HG02870 (cell line): Measurements from ENCODE around the gene ALDH1L1.

Experiments
- ATAC-seq: cut with Tn5 transposase; IDR thresholded peaks from one replicate; pipeline ENCODE4 v1.9.1; 2021; ENCODE audit warnings: mild to moderate bottlenecking, moderate library complexity; ENCODE audit not compliant: unreplicated experiment

Gene ALDH1L1

DNA sequence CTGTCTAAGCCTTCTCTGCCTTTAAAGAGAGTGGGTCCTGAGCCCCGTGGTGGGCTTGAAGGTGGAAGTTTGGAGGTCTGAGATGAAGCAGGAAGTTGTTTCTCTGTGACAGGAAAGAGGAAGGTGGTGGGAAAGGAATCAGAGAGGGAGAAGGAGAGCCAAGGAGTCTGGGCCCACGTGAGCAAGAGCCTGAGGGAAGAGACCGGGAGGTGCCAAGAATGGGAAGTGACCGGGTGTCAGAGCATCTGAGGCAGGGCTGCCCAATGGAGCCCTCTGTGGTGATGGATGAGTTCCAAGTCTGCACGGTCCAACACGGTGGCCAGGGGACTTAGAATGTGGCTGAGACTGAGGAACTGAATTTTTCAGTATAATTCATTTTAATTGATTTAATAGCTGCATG is 24.6 kb downstream of the ALDH1L1 start:
- ATAC-seq: no peak

DNA sequence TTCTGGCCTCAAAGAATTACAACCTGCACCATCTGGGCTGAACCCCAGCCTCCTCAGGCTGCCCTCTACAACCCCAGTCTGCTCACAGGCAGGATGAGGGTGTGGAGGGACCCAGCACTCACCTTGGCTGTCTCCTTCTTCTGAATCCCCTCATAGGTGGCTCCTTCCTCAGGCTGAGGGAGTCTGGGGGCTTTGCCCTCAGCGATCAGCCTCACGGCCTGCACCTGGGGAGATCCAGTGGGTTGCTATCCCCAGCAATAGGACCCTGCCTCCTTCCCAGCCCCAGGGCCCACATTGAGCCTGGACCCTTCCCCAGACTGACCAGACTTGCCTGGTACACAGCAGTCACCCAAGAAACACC is 25.1 kb downstream of the ALDH1L1 start:
- no peak for ATAC-seq

DNA sequence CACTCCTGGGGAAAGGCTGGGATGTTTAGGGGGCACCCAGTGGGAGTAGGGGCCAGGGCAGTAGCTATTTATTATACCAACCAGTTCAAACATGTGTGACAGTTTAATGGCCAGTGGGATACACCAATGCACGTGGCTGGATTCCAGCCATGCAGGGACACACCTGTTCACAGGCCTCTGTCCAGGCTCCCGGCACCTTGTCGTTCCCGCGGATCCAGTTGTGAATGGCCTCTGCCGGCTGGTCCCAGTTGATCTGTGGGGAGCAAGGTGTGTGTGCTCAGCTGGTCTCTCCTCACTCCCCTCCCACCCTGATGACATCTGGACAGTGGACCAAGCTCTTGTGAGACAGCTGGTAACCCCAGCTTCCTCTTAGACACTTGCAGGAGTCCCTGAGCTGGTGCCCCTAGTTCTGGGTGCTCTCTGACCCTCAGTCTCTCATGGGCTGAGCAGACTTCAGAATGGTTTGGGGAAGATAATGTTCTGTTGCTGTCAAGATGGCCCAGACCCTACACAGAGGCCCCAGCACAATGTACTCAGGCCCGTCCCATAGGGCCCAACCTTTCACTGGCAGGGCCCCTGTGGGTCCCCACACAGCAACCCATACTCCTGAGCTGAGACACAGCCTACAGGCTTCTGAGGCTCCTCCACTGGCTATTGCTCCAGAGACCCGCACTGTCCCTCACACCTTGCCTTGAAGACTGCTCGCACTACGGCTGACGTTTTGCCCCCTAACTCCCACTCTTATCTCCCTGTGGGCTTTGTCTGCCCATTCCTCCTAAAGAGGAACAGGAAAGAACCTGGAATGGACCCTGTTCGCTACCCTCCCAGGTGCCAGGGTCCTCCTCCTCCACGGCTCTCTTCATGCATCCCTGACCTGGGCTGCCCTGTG is 25.8 kb downstream of the ALDH1L1 start:
- no peak for ATAC-seq

DNA sequence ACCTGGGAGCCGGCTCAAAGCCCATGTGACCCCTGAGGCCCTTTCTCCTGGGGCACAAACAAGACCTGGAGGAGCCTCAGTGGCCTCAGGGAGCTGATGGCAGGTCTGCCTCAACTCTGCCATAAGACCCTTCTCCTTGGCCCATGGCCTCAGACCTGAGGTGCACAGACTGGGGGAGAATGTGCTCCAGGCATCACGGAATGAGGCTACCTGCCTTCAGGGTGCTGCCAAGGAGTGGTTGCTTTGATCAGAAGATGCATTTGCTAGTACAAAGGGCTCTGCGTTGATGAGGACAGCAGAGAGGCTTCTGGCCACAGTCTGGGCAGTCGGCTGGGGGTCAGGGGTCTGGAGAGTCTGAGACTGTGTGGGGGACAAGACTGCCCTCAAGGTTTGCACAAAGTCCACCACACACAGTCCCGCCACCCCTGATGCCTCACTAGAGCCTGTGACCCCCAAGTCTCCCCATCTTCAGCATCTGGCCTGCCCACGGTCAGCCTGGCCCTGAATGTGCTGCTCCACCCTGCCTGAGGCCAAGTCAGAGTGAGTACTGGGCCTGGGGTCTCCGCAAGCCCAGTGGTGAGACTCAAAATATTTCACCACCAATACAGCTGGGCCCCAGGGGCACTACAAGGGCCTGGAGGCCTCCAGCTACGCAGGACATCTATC is 26.6 kb downstream of the ALDH1L1 start:
- no peak for ATAC-seq

DNA sequence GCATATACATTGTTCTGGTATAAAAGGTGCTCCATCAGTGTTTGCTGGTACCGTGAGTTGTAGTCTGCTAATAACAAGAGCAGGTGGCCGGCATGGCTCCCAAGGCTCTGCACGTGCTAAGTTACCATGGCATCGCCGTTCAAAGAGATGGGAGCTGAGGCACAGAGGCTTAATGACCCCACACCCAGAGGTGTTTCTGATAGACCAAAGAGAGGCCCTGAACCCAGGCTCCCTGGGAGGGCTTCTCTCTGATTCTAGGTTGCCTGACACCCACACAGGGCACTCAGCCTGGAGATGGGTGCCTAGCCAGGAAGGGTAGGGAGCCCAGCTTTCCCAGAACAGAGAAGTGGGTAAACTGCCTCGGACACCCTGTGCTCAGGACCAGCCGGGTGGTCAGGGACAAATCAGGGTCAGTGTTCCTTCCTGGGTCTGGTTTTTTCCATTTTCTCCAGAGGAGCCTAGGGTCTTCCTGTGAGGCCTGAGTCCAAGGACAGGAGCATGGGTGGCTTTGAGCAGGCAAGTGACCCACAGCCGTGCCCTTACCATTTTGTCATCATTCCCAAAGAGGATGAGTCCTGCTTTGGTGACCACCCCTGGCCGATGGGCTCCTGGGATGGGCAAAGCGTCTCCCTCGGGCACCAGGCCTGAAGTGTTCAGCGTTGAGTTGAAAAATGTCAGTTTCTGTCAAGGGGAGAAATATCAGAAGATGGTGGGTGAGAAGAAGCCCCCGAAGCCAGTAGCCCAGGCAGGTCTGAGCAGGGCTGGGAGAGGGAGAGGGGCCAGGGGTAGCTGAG is 27.3 kb downstream of the ALDH1L1 start:
- ATAC-seq: no peak

DNA sequence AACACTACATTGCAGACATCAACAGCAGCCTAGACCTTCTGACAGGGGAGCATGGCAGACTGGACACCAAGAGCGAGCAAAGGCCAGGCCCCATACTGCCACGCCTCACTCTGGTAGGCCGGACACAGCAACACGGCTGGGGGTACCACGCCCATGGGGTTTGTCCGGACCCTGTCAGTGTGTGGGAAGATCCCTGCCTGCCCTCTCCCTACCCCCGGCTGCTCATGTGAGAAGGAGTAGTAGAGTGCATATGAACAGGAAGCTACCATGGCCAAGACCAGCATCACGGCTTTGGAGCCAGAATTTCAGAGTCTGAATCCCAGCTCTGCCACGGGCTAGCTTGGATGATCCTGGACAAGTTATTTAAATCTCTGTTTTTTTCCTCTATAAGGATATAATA is 27.9 kb downstream of the ALDH1L1 start:
- no peak for ATAC-seq

DNA sequence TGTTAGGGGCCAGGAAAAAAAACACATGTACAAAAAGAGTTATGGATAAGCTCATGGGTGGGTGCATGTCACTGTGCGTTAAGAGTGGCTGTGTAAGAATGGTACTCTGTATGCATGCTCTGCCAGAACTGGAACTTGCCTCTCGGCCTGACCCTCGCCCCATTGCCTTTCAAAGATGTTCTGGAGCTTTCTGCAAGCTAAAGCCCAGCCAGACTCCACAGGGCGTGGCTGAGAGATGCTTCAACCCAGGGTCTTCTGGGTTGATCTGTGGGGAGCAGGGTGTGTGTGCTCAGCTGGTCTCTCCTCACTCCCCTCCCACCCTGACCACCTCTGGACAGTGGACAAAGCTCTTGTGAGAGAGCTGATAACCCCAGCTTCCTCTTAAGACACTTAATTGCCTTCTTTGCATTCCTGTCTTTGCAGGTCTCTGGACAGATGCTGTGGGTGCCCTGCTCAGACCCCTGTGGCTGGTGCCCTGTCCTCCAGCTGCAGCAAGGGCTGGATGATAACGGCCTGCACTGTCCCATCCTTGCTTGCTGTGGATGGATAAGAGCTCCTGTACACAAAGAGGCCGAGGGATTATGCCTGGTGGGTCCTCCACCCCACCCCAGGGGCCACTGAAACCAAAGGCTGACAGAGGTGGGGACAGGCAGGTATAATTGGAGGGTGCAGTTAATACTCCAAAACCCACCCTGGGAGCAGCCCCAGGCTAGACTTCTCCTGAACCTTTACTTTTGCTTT is 28.7 kb downstream of the ALDH1L1 start:
- ATAC-seq: no peak

DNA sequence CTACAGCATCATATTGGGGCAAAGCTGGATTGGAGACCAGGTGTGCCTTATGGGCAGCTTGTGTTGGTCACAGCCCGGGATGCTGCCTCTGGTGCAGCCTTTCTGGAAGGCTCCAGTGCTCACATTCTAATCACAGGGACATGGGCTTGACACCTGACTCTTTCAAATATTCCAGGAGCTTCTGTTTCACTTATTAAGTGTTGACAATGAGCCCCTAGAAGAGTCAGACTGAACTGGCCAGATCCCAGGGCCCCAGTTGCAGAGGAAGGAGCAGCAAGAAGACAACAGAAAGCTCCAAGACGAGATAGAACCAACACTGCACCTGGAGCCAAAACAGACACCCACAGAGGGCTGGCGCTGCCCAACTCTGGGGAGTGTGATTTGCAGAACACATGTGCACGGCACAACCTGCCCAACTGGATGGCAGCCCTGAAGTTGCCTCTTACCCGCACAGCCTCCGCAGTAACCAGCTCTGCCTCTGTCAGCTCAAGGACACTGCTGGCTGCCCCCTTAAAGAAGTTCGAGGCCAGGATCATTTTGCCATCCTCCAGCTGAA is 30.3 kb downstream of the ALDH1L1 start:
- ATAC-seq: no peak

DNA sequence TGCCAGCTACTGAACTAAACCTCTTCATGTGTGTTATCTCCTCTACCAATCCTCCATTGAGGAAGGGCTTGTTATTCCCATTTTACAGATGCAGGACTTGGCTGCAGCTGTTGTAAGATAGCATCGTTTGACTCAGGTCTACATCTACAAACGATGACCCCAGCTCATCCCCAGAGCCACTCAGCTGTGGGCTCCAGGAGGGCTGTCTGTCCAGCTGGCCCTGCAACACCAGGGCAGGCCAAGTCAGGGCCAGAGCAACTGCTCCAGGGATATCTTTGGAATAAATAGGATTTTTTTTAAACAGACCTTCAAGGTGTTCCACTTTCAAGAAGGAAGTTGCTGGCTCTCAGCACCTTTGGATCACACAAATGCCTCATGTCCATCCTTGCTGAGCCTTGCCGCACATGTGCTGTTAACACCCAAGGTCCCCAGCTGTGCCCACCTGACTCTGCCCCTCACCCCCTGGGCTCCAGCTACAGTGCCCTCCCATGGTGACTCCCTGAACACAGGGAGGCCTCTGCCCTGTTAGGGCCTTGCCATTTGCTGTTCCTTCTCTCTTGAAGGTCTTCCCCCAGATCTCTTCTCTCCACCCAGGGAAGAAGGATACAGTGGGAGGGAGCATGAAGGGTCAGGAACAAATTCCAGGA is 31.0 kb downstream of the ALDH1L1 start:
- ATAC-seq: no peak

DNA sequence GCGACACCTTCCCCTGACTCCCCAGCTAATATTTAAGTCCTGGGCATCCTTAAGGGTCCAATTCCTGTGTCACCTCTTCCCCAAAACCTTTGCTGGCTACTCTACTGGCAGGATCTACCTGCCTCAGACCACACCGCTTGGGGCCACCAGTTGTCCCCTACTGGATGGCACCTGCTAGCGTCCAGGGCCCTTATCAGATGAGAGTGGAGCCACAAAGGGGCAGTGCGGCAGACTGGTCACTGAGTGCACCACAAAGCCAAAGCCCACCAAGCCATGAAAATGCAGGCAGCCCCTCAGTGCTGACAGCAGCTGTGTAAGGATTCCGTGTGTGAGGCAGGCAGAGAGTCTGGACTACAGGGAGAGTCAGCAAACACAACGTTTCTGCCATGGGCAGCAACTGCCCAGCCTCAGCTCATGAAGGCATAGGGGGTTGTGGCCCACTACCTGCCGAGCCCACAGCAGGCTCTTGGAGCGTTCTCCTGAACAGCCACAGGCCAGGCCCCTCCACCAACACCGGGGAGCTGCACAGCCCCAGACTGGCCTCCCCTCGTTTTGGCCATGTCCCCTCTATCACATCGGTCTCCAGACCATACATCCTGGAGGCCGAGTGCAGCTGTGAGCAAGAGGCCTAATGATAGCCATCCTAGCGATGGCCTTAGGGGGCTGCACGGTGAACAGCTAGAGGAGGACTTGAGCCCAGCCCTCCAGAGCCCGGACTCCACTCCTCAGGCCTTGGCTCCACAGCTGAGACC is 32.3 kb downstream of the ALDH1L1 start:
- no peak for ATAC-seq

DNA sequence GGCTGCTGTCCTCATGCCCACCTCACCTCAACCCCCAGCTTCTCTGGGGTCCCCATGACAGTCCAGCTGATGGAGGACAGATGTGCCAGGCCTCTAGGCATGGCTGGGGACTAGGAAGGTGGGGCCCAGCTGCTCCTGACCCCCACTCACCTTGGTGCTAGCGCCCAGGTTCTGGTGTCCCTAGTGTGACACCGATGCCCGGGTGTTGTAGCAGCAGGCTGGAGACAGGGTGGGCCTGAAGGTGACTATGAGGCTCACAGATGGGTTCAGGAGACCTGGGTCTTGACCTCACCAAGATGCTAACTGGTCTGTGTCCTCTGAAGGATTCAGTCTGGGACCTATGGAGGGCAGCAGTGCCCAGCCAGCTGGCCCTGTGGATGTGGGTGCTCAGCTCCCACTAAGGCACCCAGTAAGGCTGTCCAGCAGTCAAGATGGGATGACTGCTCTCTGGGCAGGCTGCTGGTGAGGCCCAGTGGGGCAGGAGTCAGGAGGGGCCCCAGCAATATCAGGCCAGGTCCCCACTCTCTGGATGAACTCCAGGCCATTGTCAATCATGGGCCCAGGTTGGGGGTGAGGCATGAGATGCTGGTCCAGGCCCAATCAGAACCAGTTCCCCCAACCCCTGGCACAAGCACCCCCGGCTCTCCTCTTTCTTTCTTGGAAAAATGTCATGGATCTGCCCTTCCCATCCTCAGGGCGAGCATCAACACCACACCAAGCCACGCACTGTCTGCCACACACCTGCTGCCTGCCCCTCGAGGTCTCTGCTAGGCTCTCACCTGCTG is 33.0 kb downstream of the ALDH1L1 start:
- no peak for ATAC-seq

DNA sequence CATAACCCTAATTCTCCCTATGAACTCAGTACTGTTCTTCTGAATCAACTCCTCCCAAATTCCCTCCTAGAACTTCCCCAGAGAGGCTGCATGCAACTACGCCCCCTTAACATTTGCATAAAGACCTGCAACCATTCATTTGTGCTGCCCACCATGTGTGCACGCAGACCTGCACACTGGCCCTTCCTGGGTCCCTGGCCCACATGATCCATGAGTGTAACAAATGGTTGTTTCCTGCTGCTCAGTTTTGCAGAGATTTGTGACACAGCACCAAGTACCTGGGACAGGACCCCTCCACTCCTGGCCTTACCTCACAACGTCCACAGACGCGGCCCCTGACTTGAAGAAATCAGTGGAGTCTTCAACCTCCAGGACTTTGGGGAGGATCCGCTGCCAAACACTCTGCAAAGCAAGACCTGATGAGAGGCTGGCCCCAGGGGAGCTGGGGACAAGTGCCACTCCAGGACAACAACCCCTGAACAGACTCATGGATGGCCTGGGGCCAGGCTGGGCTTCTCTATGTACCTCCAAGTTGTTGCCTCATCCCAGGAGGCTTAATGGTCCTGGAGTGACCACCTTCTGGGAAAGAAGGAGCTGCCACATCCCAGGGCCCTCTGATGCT is 33.8 kb downstream of the ALDH1L1 start:
- no peak for ATAC-seq

DNA sequence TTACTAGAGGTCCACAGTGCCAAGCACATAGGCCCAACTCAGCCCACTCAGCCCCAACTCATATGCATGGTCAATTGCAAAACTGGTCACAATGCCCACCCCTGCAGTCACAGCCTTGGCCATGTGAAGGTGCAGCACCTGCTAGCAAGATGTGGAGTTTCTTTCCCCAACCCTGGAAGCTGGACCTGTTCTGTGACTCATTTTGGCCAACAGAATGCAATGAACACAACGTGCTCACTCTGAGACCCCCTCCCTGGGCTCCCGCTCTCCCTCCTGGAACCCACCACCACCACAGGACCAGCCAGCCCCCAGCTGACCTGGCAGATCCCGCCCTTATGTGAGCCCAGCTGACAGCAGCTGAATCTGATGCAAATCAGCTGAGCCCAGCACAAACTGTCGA is 34.4 kb downstream of the ALDH1L1 start:
- no peak for ATAC-seq

DNA sequence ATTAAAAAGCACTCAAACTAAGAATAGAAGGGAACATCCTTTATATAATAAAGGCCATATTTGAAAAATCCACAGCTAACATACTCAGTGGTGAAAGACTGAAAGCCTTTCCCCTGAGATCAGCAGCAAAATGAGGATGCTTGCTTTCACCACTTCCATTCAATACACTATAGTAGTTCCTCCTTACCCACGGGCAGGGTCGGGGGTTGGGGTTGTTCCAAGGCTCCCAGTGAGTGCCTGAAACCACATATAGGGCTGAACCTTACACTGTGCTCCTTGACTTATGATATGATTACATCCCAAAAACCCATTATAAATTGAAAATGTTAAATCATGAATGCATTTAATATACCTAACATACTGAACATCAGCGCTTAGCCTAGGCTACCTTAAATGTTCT is 37.7 kb downstream of the ALDH1L1 start:
- ATAC-seq: no peak

DNA sequence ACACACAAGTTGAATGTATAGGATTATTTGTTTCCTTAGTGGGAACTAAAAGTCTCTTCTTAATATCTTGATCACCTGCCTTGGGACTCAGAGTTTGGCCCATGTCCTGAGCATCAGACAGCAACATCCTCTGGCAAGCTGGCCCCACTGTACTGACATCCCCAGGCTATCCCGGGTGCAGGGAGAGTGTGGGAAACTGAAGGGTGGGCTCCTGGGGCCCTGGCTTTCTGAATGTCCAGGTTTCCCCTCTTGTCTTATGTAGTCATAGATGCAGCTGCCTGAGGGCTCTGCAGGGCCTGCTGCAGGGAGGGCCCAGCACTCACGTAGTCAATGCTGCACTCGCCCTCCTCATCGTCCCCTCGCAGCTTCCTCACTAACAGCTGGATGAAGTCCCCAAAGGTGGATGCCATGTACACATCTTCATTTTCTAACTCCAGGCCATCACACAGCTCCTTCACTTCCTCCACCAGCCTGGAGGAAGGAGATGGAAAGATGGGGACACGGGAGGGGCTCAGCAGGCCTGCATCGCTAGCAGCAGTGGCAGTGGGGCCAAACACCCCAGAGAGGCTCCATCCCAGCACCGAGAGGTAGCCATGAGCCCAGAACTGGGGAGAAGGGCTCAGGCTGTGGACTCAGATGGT is 42.8 kb downstream of the ALDH1L1 start:
- ATAC-seq: no peak

DNA sequence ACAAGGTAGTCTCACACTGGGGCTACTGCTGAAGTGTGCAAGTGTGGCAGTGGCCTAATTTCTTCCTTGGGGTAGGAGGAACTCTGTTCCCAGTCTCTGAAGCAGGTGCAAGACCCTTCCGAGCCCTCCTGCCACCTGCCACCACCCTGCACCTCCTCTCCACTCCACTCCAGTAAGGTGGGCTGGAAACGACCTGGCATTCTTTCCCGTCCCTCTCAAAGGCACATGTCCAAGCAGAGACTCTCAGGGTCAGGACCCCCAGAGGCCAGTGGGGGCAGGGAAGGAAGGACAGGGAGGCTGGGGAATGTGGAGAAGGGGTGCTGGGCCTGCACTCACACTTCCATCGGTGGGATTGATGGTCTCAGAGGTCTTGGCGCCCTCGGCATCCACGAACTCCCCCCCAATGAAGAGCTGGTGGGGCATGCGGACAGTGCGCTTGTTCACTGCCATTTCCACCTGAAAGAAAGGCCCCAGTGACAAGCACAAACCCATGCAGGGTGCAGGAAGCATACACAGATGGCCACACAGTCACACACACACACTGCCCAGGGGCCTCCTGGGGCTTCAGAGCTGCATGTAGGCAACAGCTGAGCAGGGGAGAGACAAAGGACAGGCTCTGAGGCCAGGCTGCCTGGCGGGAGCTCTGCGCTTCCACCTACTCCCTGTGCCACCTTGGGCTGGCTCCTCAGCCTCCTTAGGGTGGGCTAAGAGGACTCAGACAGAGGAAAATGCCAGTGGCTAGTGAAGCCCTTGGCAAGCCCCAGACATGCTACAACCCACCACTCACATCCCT is 43.8 kb downstream of the ALDH1L1 start:
- no peak for ATAC-seq
